Measurements from ENCODE around the gene PIGC. TPM values are rescaled to one million over a fixed set of nuclear protein-coding genes. Genes with fewer than 3 reads are reported as not detected.

PIGC gene
- total and polyA plus RNA-seq, 10 of the 15 experiments (the other 5 are each of a cell fraction or from before 2014, with no cell fraction given) = 11.0 to 37.3 (median 19.6) TPM

DNA sequence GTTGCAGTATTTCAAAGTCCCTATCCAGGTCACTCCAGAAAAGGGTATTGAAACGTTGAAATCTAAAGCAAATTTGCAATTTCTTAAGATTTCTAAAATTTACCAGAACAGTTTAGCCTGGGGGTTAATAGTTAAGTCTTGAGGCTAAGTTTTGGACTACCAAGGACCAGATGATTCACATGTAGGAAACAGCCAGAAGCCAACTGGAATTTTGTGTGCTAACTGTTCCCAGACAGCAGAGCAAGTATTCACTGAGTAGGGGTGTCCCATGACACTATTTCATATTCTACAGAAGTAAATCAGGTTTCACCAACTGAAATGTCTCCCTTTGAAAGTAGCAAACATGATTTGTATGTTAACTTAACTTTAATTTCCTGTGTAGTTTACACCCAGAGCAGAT lies 34.9 kb downstream of the PIGC start:
- DNase-seq (ENCODE audit: low read depth, low spot score) (no peak), FAIRE-seq (no peak), ATAC-seq (no peak)
- no peak for TF ChIP-seq TARDBP (IDR thresholded peaks at IDR 0.05; ENCODE audit: borderline replicate concordance)
- TF ChIP-seq, protein P1, sequence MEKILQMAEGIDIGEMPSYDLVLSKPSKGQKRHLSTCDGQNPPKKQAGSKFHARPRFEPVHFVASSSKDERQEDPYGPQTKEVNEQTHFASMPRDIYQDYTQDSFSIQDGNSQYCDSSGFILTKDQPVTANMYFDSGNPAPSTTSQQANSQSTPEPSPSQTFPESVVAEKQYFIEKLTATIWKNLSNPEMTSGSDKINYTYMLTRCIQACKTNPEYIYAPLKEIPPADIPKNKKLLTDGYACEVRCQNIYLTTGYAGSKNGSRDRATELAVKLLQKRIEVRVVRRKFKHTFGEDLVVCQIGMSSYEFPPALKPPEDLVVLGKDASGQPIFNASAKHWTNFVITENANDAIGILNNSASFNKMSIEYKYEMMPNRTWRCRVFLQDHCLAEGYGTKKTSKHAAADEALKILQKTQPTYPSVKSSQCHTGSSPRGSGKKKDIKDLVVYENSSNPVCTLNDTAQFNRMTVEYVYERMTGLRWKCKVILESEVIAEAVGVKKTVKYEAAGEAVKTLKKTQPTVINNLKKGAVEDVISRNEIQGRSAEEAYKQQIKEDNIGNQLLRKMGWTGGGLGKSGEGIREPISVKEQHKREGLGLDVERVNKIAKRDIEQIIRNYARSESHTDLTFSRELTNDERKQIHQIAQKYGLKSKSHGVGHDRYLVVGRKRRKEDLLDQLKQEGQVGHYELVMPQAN (conservative IDR thresholded peaks at IDR 0.05) = no peak
- TF ChIP-seq RAD21 (IDR thresholded peaks at IDR 0.05; ENCODE audit: insufficient read depth, low read depth, low read length) = no peak
- TF ChIP-seq ZNF274 (IDR thresholded peaks at IDR 0.05; ENCODE audit: insufficient read depth, insufficient read length) = no peak
- no peak for TF ChIP-seq BRCA1 (IDR thresholded peaks at IDR 0.05; ENCODE audit: low read depth, low read length)
- no peak for TF ChIP-seq SMARCA5 (IDR thresholded peaks at IDR 0.05)
- no peak for TF ChIP-seq WRNIP1 (IDR thresholded peaks at IDR 0.05; ENCODE audit: borderline replicate concordance, low read depth, low read length)
- POLR2A ChIA-PET = no interaction called here
- Histone ChIP-seq H3K79me2 (ENCODE audit: control insufficient read depth, insufficient read depth, low read length) (no peaks in the 10 kb centered on the region), H3K4me1 (ENCODE audit: control insufficient read depth, insufficient read depth, low read length) (no peaks in the 10 kb centered on the region), H3K9me3 (replicated peaks; ENCODE audit: control insufficient read depth, insufficient read depth, low read length) (no peaks in the 10 kb centered on the region), H3K36me3 (ENCODE audit: control insufficient read depth in 2 of 2, insufficient read depth in 2 of 2, low read length in 1 of 2) (no peaks in the 10 kb centered on the region), H3K27ac (ENCODE audit: control insufficient read depth, insufficient read depth) (no peak overlapping the region), H3K27me3 (replicated peaks in 1 of 2; ENCODE audit: control insufficient read depth in 2 of 2, insufficient read depth in 2 of 2, low read length in 1 of 2) (no peaks in the 10 kb centered on the region), H3K9ac (ENCODE audit: control insufficient read depth, insufficient read depth, low read length) (no peak overlapping the region), H3K4me3 (no peak overlapping the region), H2AFZ (ENCODE audit: control insufficient read depth, low read depth, low read length) (no peak overlapping the region), H3K4me2 (ENCODE audit: control insufficient read depth, insufficient read depth) (no peak overlapping the region), H4K20me1 (ENCODE audit: control insufficient read depth, insufficient read depth) (no peaks in the 10 kb centered on the region)
- no TSS peak for BruUV-seq (replicated peaks)
- RAD21 ChIA-PET (ENCODE audit: unreplicated experiment) = interaction anchor here (2.1 kb wide), 1 partner anchor 406 kb away, joined by 5 read pairs; no protein-coding TSS in a partner anchor
- SMC1A ChIA-PET (ENCODE audit: uncharacterized antibody, unreplicated experiment) = interaction anchor here (0.6 to 2.1 kb wide), 6 partner anchors 9 to 597 kb away, joined by 3 to 5 read pairs (median 4); partner anchors contain the start of gene C1orf105
- intact Hi-C loops (cut with micrococcal nuclease; ENCODE audit: unreplicated experiment) (no loop called here), in situ Hi-C loops (cut with MboI) (no loop called here)
- CTCF ChIA-PET = interaction anchor here (0.7 to 1.5 kb wide), 2 partner anchors 9 to 12 kb away, joined by 3 to 4 read pairs; partner anchors contain the start of gene C1orf105
- 0% methylated on average over 1 of the region's 1 CpG for WGBS (ENCODE audit: insufficient coverage, insufficient replicate concordance, low lambda C conversion rate, missing lambda C conversion rate)

All from GM12878 (cell line).